WTC11 (cell line): ENCODE measurements around the gene XAGE2. TPM values are rescaled to one million over a fixed set of nuclear protein-coding genes. Genes with fewer than 3 reads are reported as not detected.

Experiments
- ATAC-seq: fragments of 200-7000 bp; cut with Tn5 transposase; 2 replicates; pipeline ENCODE4 v1.10.0; 2021; ENCODE audit warnings: mild to moderate bottlenecking, moderate library complexity
- CTCF ChIA-PET: fragments of 300-600 bp; sonication (Branson Sonifier 250); formaldehyde crosslinking; loops from one replicate; lab custom pipeline; 2021; ENCODE audit warnings: antibody characterized with exemption; lab: Charles Lee
- POLR2A ChIA-PET: fragments of 350-600 bp; sonication (Branson Sonifier 250); formaldehyde crosslinking; loops from one replicate; lab custom pipeline; 2021; ENCODE audit warnings: antibody characterized with exemption; lab: Charles Lee
- DNase-seq: peaks from one replicate; pipeline ENCODE4 v3.0.0; 2021; ENCODE audit warnings: low spot score
- H3K27ac Mint-ChIP-seq: 2 replicates; pipeline ENCODE4 v1.8.0; 2021; ENCODE audit warnings: mixed read lengths
- H3K27me3 Mint-ChIP-seq: 2 replicates; pipeline ENCODE4 v1.8.0; 2021; ENCODE audit warnings: low read depth, mild to moderate bottlenecking, moderate library complexity, mixed read lengths
- H3K36me3 Mint-ChIP-seq: 2 replicates; pipeline ENCODE4 v1.8.0; 2021; ENCODE audit warnings: mixed read lengths
- H3K4me1 Mint-ChIP-seq: 2 replicates; pipeline ENCODE4 v1.8.0; 2022; ENCODE audit warnings: mixed read lengths
- H3K4me3 Mint-ChIP-seq: 2 replicates; pipeline ENCODE4 v1.8.0; 2021; ENCODE audit warnings: mild to moderate bottlenecking, moderate library complexity, mixed read lengths
- H3K9me3 Mint-ChIP-seq: 2 replicates; pipeline ENCODE4 v1.8.0; 2021; ENCODE audit warnings: mixed read lengths
- ATF1 ChIP-seq: sonication (generic); formaldehyde crosslinking; IDR thresholded peaks from 2 replicates; pipeline ENCODE4 v1.8.1; 2023; ENCODE audit warnings: mild to moderate bottlenecking, moderate library complexity, missing genetic modification reagents
- ATF6 ChIP-seq: sonication (generic); formaldehyde crosslinking; IDR thresholded peaks from 2 replicates; pipeline ENCODE4 v1.8.1; 2023; ENCODE audit warnings: mild to moderate bottlenecking, missing genetic modification reagents
- FOXP1 ChIP-seq: sonication (generic); formaldehyde crosslinking; IDR thresholded peaks from 2 replicates; pipeline ENCODE4 v1.8.0; 2022; ENCODE audit warnings: missing genetic modification reagents, mild to moderate bottlenecking, moderate library complexity, borderline replicate concordance
- JAZF1 ChIP-seq: fragments of 250-450 bp; sonication (Bioruptor Pico); IDR thresholded peaks from 2 replicates; pipeline ENCODE4 v1.9.0; 2021; ENCODE audit warnings: moderate library complexity, mild to moderate bottlenecking, inconsistent platforms
- NR1H2 ChIP-seq: sonication (generic); formaldehyde crosslinking; IDR thresholded peaks from 2 replicates; pipeline ENCODE4 v1.9.0; 2021; ENCODE audit warnings: mild to moderate bottlenecking, moderate library complexity, missing genetic modification reagents
- OVOL2 ChIP-seq: fragments of 250-450 bp; sonication (Bioruptor Pico); IDR thresholded peaks from 2 replicates; pipeline ENCODE4 v1.9.0; 2021; ENCODE audit warnings: mild to moderate bottlenecking, borderline replicate concordance
- RELA ChIP-seq: sonication (generic); formaldehyde crosslinking; IDR thresholded peaks from 2 replicates; pipeline ENCODE4 v1.8.1; 2022; ENCODE audit warnings: missing genetic modification reagents, mild to moderate bottlenecking, borderline replicate concordance
- TCF7 ChIP-seq: sonication (generic); formaldehyde crosslinking; IDR thresholded peaks from 2 replicates; pipeline ENCODE4 v1.8.0; 2022; ENCODE audit warnings: mild to moderate bottlenecking, low read depth, missing genetic modification reagents, moderate library complexity
- ZNF416 ChIP-seq: fragments of 250-450 bp; sonication (Bioruptor Pico); IDR thresholded peaks from 2 replicates; pipeline ENCODE4 v1.9.0; 2021; ENCODE audit warnings: mild to moderate bottlenecking, inconsistent platforms
- ZNF423 ChIP-seq: fragments of 250-450 bp; sonication (Bioruptor Pico); IDR thresholded peaks from 2 replicates; pipeline ENCODE4 v2.1.2; 2022; ENCODE audit warnings: mild to moderate bottlenecking, moderate library complexity
- total RNA-seq: library from RNA; stranded (reverse); gene quantifications from 3 replicates; pipeline ENCODE4 v1.2.3, GENCODE V29; 2021
- TF ChIP-seq, protein P1 (sequence below): fragments of 250-450 bp; sonication (Bioruptor Pico); IDR thresholded peaks from 2 replicates; pipeline ENCODE4 v1.8.0; 2021; ENCODE audit warnings: mild to moderate bottlenecking
- TF ChIP-seq, protein P2 (sequence below): fragments of 200-600 bp; IDR thresholded peaks from 2 replicates; pipeline ENCODE4 v1.8.0; 2022; ENCODE audit warnings: antibody characterized with exemption
- TF ChIP-seq, protein P3 (sequence below): fragments of 250-450 bp; sonication (Bioruptor Pico); IDR thresholded peaks from 2 replicates; pipeline ENCODE4 v1.9.0; 2021; ENCODE audit warnings: moderate library complexity, mild to moderate bottlenecking, inconsistent platforms, borderline replicate concordance
- TF ChIP-seq, protein P4 (sequence below): fragments of 250-450 bp; sonication (Bioruptor Pico); IDR thresholded peaks from 2 replicates; pipeline ENCODE4 v1.9.0; 2021; ENCODE audit warnings: mild to moderate bottlenecking
- TF ChIP-seq, protein P5 (sequence below): sonication (generic); formaldehyde crosslinking; IDR thresholded peaks from 2 replicates; pipeline ENCODE4 v1.8.1; 2023; ENCODE audit warnings: mild to moderate bottlenecking, moderate library complexity, missing genetic modification reagents

XAGE2 gene
- total RNA-seq, 1 experiment from 2014 or later, result not detected

- no peak for DNase-seq
- ChIA-PET POLR2A (no interaction called here), CTCF (interaction anchor here (0.6 to 0.7 kb wide), 2 partner anchors 45 to 1692 kb away, joined by 3 read pairs; no protein-coding TSS in a partner anchor)
- Mint-ChIP-seq H3K36me3 (no peaks in the 10 kb centered on the region), H3K27me3 (no peaks in the 10 kb centered on the region), H3K9me3 (no peaks in the 10 kb centered on the region), H3K4me3 (no peak overlapping the region), H3K27ac (no peak overlapping the region), H3K4me1 (peaks cover 5% of the 10 kb centered on the region; the same call in 1 of the 2 replicates)
- ATAC-seq, result no peak
- TF ChIP-seq ZNF423 (CRISPR knock-in tag), result no peak
- TF ChIP-seq OVOL2, result no peak
- TF ChIP-seq ZNF416 (CRISPR knock-in tag), result no peak
- TF ChIP-seq, protein P1, sequence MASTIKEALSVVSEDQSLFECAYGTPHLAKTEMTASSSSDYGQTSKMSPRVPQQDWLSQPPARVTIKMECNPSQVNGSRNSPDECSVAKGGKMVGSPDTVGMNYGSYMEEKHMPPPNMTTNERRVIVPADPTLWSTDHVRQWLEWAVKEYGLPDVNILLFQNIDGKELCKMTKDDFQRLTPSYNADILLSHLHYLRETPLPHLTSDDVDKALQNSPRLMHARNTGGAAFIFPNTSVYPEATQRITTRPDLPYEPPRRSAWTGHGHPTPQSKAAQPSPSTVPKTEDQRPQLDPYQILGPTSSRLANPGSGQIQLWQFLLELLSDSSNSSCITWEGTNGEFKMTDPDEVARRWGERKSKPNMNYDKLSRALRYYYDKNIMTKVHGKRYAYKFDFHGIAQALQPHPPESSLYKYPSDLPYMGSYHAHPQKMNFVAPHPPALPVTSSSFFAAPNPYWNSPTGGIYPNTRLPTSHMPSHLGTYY (CRISPR knock-in tag), result no peak
Observed at GRCh38 chrX:52346174-52347165, 22.4 kb upstream of the XAGE2 start.

GRCh38 chrX:52349681-52350080 is 19.1 kb upstream of the XAGE2 start:
- Mint-ChIP-seq H3K9me3 (no peaks in the 10 kb centered on the region), H3K4me1 (peaks cover 30% of the 10 kb centered on the region), H3K36me3 (no peaks in the 10 kb centered on the region), H3K27ac (no peak overlapping the region), H3K4me3 (no peak overlapping the region), H3K27me3 (no peaks in the 10 kb centered on the region)
- ATAC-seq, result no peak
- no peak for DNase-seq
- CTCF ChIA-PET, result no interaction called here
- POLR2A ChIA-PET, result no interaction called here
- TF ChIP-seq ZNF416 (CRISPR knock-in tag) (no peak), ATF1 (no peak), ATF6 (CRISPR knock-in tag) (no peak), NR1H2 (CRISPR knock-in tag) (no peak), TCF7 (CRISPR knock-in tag) (no peak), FOXP1 (CRISPR knock-in tag) (no peak), RELA (no peak), JAZF1 (CRISPR knock-in tag) (no peak)
- TF ChIP-seq, protein P1 (CRISPR knock-in tag), result no peak
- TF ChIP-seq, protein P2, sequence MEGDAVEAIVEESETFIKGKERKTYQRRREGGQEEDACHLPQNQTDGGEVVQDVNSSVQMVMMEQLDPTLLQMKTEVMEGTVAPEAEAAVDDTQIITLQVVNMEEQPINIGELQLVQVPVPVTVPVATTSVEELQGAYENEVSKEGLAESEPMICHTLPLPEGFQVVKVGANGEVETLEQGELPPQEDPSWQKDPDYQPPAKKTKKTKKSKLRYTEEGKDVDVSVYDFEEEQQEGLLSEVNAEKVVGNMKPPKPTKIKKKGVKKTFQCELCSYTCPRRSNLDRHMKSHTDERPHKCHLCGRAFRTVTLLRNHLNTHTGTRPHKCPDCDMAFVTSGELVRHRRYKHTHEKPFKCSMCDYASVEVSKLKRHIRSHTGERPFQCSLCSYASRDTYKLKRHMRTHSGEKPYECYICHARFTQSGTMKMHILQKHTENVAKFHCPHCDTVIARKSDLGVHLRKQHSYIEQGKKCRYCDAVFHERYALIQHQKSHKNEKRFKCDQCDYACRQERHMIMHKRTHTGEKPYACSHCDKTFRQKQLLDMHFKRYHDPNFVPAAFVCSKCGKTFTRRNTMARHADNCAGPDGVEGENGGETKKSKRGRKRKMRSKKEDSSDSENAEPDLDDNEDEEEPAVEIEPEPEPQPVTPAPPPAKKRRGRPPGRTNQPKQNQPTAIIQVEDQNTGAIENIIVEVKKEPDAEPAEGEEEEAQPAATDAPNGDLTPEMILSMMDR, result no peak
- TF ChIP-seq, protein P3, sequence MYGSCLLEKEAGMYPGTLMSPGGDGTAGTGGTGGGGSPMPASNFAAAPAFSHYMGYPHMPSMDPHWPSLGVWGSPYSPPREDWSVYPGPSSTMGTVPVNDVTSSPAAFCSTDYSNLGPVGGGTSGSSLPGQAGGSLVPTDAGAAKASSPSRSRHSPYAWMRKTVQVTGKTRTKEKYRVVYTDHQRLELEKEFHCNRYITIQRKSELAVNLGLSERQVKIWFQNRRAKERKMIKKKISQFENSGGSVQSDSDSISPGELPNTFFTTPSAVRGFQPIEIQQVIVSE (CRISPR knock-in tag), result no peak
- TF ChIP-seq, protein P4, sequence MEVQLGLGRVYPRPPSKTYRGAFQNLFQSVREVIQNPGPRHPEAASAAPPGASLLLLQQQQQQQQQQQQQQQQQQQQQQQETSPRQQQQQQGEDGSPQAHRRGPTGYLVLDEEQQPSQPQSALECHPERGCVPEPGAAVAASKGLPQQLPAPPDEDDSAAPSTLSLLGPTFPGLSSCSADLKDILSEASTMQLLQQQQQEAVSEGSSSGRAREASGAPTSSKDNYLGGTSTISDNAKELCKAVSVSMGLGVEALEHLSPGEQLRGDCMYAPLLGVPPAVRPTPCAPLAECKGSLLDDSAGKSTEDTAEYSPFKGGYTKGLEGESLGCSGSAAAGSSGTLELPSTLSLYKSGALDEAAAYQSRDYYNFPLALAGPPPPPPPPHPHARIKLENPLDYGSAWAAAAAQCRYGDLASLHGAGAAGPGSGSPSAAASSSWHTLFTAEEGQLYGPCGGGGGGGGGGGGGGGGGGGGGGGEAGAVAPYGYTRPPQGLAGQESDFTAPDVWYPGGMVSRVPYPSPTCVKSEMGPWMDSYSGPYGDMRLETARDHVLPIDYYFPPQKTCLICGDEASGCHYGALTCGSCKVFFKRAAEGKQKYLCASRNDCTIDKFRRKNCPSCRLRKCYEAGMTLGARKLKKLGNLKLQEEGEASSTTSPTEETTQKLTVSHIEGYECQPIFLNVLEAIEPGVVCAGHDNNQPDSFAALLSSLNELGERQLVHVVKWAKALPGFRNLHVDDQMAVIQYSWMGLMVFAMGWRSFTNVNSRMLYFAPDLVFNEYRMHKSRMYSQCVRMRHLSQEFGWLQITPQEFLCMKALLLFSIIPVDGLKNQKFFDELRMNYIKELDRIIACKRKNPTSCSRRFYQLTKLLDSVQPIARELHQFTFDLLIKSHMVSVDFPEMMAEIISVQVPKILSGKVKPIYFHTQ (CRISPR knock-in tag), result no peak
- TF ChIP-seq, protein P5, sequence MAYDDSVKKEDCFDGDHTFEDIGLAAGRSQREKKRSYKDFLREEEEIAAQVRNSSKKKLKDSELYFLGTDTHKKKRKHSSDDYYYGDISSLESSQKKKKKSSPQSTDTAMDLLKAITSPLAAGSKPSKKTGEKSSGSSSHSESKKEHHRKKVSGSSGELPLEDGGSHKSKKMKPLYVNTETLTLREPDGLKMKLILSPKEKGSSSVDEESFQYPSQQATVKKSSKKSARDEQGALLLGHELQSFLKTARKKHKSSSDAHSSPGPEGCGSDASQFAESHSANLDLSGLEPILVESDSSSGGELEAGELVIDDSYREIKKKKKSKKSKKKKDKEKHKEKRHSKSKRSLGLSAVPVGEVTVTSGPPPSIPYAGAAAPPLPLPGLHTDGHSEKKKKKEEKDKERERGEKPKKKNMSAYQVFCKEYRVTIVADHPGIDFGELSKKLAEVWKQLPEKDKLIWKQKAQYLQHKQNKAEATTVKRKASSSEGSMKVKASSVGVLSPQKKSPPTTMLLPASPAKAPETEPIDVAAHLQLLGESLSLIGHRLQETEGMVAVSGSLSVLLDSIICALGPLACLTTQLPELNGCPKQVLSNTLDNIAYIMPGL (CRISPR knock-in tag), result no peak
